IMR-90 (cell line): ENCODE results near the gene TRIM26. TPM values are rescaled to one million over a fixed set of nuclear protein-coding genes. Genes with fewer than 3 reads are reported as not detected.

Experiments
- ATAC-seq: fragments of 200-7000 bp; cut with Tn5 transposase; 2 replicates; pipeline ENCODE4 v1.9.1; 2020; ENCODE audit warnings: low read depth, mild to moderate bottlenecking, moderate library complexity
- BruUV-seq: library from RNA; stranded (reverse); fragments of 400-500 nt; replicated peaks from 2 replicates; lab custom pipeline; 2021; lab: Mats Ljungman, UMichigan
- CTCF ChIA-PET: fragments of 300-600 bp; formaldehyde crosslinking; extraction: SDS; loops from one replicate; lab custom pipeline; 2021; ENCODE audit warnings: antibody characterized with exemption; lab: Yijun Ruan, JAX
- POLR2A ChIA-PET: fragments of 300-600 bp; sonication (Branson Sonifier 250); formaldehyde crosslinking; loops from one replicate; lab custom pipeline; 2022; ENCODE audit warnings: antibody characterized with exemption; ENCODE audit not compliant: unreplicated experiment; lab: Charles Lee
- DNase-seq: peaks from one replicate; pipeline ENCODE4 v3.0.0; 2013
- H2AFZ ChIP-seq: replicated peaks from 2 replicates; pipeline ENCODE3; 2013; ENCODE audit warnings: low read length, mild to moderate bottlenecking; ENCODE audit not compliant: poor library complexity
- H2AK5ac ChIP-seq: 2 replicates; pipeline ENCODE4 v1.6.1; 2013; ENCODE audit warnings: low read depth, low read length, inconsistent platforms
- H2AK9ac ChIP-seq: replicated peaks from 2 replicates; pipeline ENCODE3; 2013; ENCODE audit warnings: mild to moderate bottlenecking, low read depth, low read length, moderate library complexity; ENCODE audit not compliant: poor library complexity
- H2BK120ac ChIP-seq: 2 replicates; pipeline ENCODE4 v1.6.1; 2013; ENCODE audit warnings: low read depth, low read length, inconsistent platforms
- H2BK15ac ChIP-seq: 3 replicates; pipeline ENCODE4 v1.6.1; 2013; ENCODE audit warnings: low read depth, low read length, inconsistent platforms
- H2BK20ac ChIP-seq: 2 replicates; pipeline ENCODE4 v1.6.1; 2013; ENCODE audit warnings: low read depth, mild to moderate bottlenecking, inconsistent platforms, low read length, moderate library complexity
- H2BK5ac ChIP-seq: 2 replicates; pipeline ENCODE4 v1.6.1; 2013; ENCODE audit warnings: mild to moderate bottlenecking, low read depth, low read length, inconsistent platforms; ENCODE audit not compliant: poor library complexity, severe bottlenecking
- H3K14ac ChIP-seq: replicated peaks from 2 replicates; pipeline ENCODE4 v1.6.1; 2013; ENCODE audit warnings: low read depth, low read length, inconsistent platforms
- H3K18ac ChIP-seq: 2 replicates; pipeline ENCODE4 v1.6.1; 2013; ENCODE audit warnings: low read depth, low read length, control low read depth
- H3K23ac ChIP-seq: 2 replicates; pipeline ENCODE4 v1.6.1; 2013; ENCODE audit warnings: low read depth, low read length, inconsistent platforms
- H3K27ac ChIP-seq: 2 replicates; pipeline ENCODE4 v1.5.1; 2013; ENCODE audit warnings: mild to moderate bottlenecking, control low read depth, low read length; ENCODE audit not compliant: insufficient read depth
- H3K27me3 ChIP-seq: 2 replicates; pipeline ENCODE4 v1.6.1; 2013; ENCODE audit warnings: low read length; ENCODE audit not compliant: control insufficient read depth, insufficient read depth
- H3K36me3 ChIP-seq: 2 replicates; pipeline ENCODE4 v1.6.1; 2013; ENCODE audit warnings: low read length, mixed read lengths; ENCODE audit not compliant: control insufficient read depth, insufficient read depth
- H3K4ac ChIP-seq: 2 replicates; pipeline ENCODE4 v1.6.1; 2013; ENCODE audit warnings: low read depth, low read length, inconsistent platforms
- H3K4me1 ChIP-seq: 2 replicates; pipeline ENCODE4 v1.6.1; 2013; ENCODE audit warnings: low read length, mixed read lengths; ENCODE audit not compliant: control insufficient read depth, insufficient read depth
- H3K4me2 ChIP-seq: 2 replicates; pipeline ENCODE4 v1.6.1; 2013; ENCODE audit warnings: low read depth, mild to moderate bottlenecking, control low read depth, low read length, moderate library complexity
- H3K4me3 ChIP-seq: 2 replicates; pipeline ENCODE4 v1.5.1; 2013; ENCODE audit warnings: low read depth, mild to moderate bottlenecking, control low read depth, low read length, moderate library complexity; ENCODE audit not compliant: insufficient read depth
- H3K56ac ChIP-seq: 2 replicates; pipeline ENCODE4 v1.6.1; 2013; ENCODE audit warnings: low read length, inconsistent platforms; ENCODE audit not compliant: insufficient read depth; ENCODE audit errors: extremely low read depth
- H3K79me1 ChIP-seq, 2 experiments: 2 replicates each; pipeline ENCODE4 v1.6.1; 2013; ENCODE audit warnings: low read length in 2 of 2, inconsistent platforms in 1 of 2, low read depth in 1 of 2
- H3K9ac ChIP-seq: 2 replicates; pipeline ENCODE4 v1.6.1; 2013; ENCODE audit warnings: low read depth, low read length, control low read depth
- H3K9me1 ChIP-seq: 2 replicates; pipeline ENCODE4 v1.6.1; 2013; ENCODE audit warnings: low read length, inconsistent platforms; ENCODE audit not compliant: insufficient read depth
- H3K9me3 ChIP-seq: 2 replicates; pipeline ENCODE4 v1.6.1; 2013; ENCODE audit warnings: low read length; ENCODE audit not compliant: control insufficient read depth, insufficient read depth
- H4K20me1 ChIP-seq: 2 replicates; pipeline ENCODE4 v1.6.1; 2013; ENCODE audit warnings: low read length, inconsistent platforms; ENCODE audit not compliant: insufficient read depth
- H4K5ac ChIP-seq: 2 replicates; pipeline ENCODE4 v1.6.1; 2013; ENCODE audit warnings: mild to moderate bottlenecking, low read depth, low read length, control low read depth
- H4K8ac ChIP-seq, 2 experiments: 2 replicates each; pipeline ENCODE4 v1.6.1; 2013; ENCODE audit warnings: low read depth in 2 of 2, low read length in 2 of 2, control low read depth in 1 of 2, inconsistent platforms in 1 of 2
- H4K91ac ChIP-seq: 2 replicates; pipeline ENCODE4 v1.6.1; 2013; ENCODE audit warnings: low read depth, low read length, inconsistent platforms; ENCODE audit not compliant: insufficient read depth
- BHLHE40 ChIP-seq: fragments of 150-350 bp; IDR thresholded peaks from 2 replicates; pipeline ENCODE4 v1.6.1; 2016; ENCODE audit warnings: mild to moderate bottlenecking, low read depth, low read length
- CEBPB ChIP-seq: IDR thresholded peaks from 2 replicates; pipeline ENCODE4 v1.6.1; 2012; ENCODE audit warnings: low read depth, low read length, improper control_type of control experiment
- CHD1 ChIP-seq: IDR thresholded peaks from 2 replicates; pipeline ENCODE4 v1.6.1; 2012; ENCODE audit warnings: low read depth, low read length, improper control_type of control experiment
- CTCF ChIP-seq: conservative IDR thresholded peaks from 2 replicates; pipeline ENCODE4 v1.5.1; 2012; ENCODE audit warnings: mild to moderate bottlenecking, low read depth, low read length, improper control_type of control experiment
- ELK1 ChIP-seq: fragments of 150-350 bp; IDR thresholded peaks from 2 replicates; pipeline ENCODE4 v1.6.1; 2016; ENCODE audit warnings: low read depth, mild to moderate bottlenecking, low read length, moderate library complexity, borderline replicate concordance
- FOS ChIP-seq: fragments of 150-350 bp; IDR thresholded peaks from 2 replicates; pipeline ENCODE4 v1.6.1; 2016; ENCODE audit warnings: low read depth, low read length
- MAFK ChIP-seq: IDR thresholded peaks from 2 replicates; pipeline ENCODE4 v1.6.1; 2012; ENCODE audit warnings: low read depth, low read length, improper control_type of control experiment
- MAZ ChIP-seq: IDR thresholded peaks from 2 replicates; pipeline ENCODE4 v1.6.1; 2012; ENCODE audit warnings: low read depth, mild to moderate bottlenecking, low read length, improper control_type of control experiment, moderate library complexity, borderline replicate concordance
- NFE2L2 ChIP-seq: fragments of 150-350 bp; IDR thresholded peaks from 2 replicates; pipeline ENCODE4 v1.6.1; 2016; ENCODE audit warnings: low read depth, mild to moderate bottlenecking, low read length
- POLR2A ChIP-seq: IDR thresholded peaks from 2 replicates; pipeline ENCODE4 v1.6.1; 2012; ENCODE audit warnings: mild to moderate bottlenecking, low read depth, low read length
- RAD21 ChIP-seq: IDR thresholded peaks from 2 replicates; pipeline ENCODE4 v1.6.1; 2012; ENCODE audit warnings: low read length, improper control_type of control experiment
- RCOR1 ChIP-seq: IDR thresholded peaks from 2 replicates; pipeline ENCODE4 v1.6.1; 2012; ENCODE audit warnings: mild to moderate bottlenecking, low read length, improper control_type of control experiment; ENCODE audit not compliant: insufficient replicate concordance
- RFX5 ChIP-seq: IDR thresholded peaks from 2 replicates; pipeline ENCODE4 v1.8.0; 2012; ENCODE audit warnings: low read depth, mild to moderate bottlenecking, low read length, moderate library complexity
- SMC3 ChIP-seq: fragments of 150-350 bp; IDR thresholded peaks from 2 replicates; pipeline ENCODE4 v1.6.1; 2016; ENCODE audit warnings: low read depth, mild to moderate bottlenecking, antibody characterized with exemption, low read length, moderate library complexity
- WGBS, 2 experiments: methylation state at CpG; one replicate each; pipeline versions ENCODE4 v1.1.5 to v1.1.7; 2013; ENCODE audit warnings: missing lambda C conversion rate in 2 of 2; ENCODE audit not compliant: insufficient read length in 1 of 2; ENCODE audit errors: extremely low coverage in 2 of 2; 5-methylcytosine and 5-hydroxymethylcytosine counted together
- dilution Hi-C: fragments of 300-500 bp; cut with HindIII; formaldehyde crosslinking; loops from one replicate; pipeline ENCODE4 v1.14.3; 2018; ENCODE audit warnings: low sequenced_read_pairs; ENCODE audit not compliant: unreplicated experiment
- in situ Hi-C: fragments of 300-500 bp; cut with MboI; formaldehyde crosslinking; loops from 3 replicates; pipeline ENCODE4 v1.14.3; 2019; ENCODE audit warnings: low sequenced_read_pairs, inconsistent platforms, mixed read lengths
- intact Hi-C: fragments of 100-400 bp; cut with micrococcal nuclease; formaldehyde crosslinking; loops from 2 replicates; pipeline ENCODE4 v1.10.0; 2022
- polyA plus RNA-seq, 3 experiments: library from polyadenylated mRNA; depleted of rRNA; stranded (reverse); fragments of >200 nt; gene quantifications; 2 replicates each; pipeline ENCODE4 v1.2.3, GENCODE V29; 2012; ENCODE audit warnings: low replicate concordance in 1 of 3
- total RNA-seq: library from RNA; depleted of rRNA; stranded (reverse); fragments of >200 nt; gene quantifications from 2 replicates; pipeline ENCODE4 v1.2.3, GENCODE V29; 2012

Gene TRIM26
- total and polyA plus RNA-seq, 2 of the 4 experiments (the other 2 are of a cell fraction): 22.6 to 23.8 TPM

- H3K27me3 ChIP-seq: peaks cover 31% of the 10 kb centered on the region
- no peak overlapping the region for H3K4me3 ChIP-seq
- no peak overlapping the region for H2AFZ ChIP-seq
- H3K14ac ChIP-seq: no peak overlapping the region
- no peak overlapping the region for H3K56ac ChIP-seq
- H3K18ac ChIP-seq: no peak overlapping the region
- TF ChIP-seq MAZ (no peak), NFE2L2 (no peak), CEBPB (no peak), FOS (no peak), RFX5 (no peak), POLR2A (no peak), BHLHE40 (no peak), ELK1 (no peak), CHD1 (no peak), MAFK (no peak), SMC3 (no peak), CTCF (no peak), RAD21 (no peak), RCOR1 (no peak)
- no peaks in the 10 kb centered on the region for H4K20me1 ChIP-seq
- H2BK15ac ChIP-seq: no peak overlapping the region
- no peaks in the 10 kb centered on the region for H3K9me3 ChIP-seq
- no peak for ATAC-seq
- H2BK20ac ChIP-seq: no peak overlapping the region
- dilution Hi-C loops: no loop called here
- H3K4me2 ChIP-seq: no peak overlapping the region
- H3K9ac ChIP-seq: no peak overlapping the region
- no peaks in the 10 kb centered on the region for H3K4me1 ChIP-seq
- H3K23ac ChIP-seq: no peak overlapping the region
- H3K27ac ChIP-seq: no peak overlapping the region
- no peak overlapping the region for H2AK9ac ChIP-seq
- H2AK5ac ChIP-seq: no peak overlapping the region
- no TSS peak for BruUV-seq
- 73% methylated on average over 7 of the region's 10 CpGs; no CpG with 5 or more reads in 1 of the 2 experiments for WGBS, 2 experiments
- H3K4ac ChIP-seq: no peak overlapping the region
- ChIA-PET CTCF (no interaction called here), POLR2A (no interaction called here)
- DNase-seq: peak; percentile 8
- no peaks in the 10 kb centered on the region for H3K9me1 ChIP-seq
- no peaks in the 10 kb centered on the region for H3K36me3 ChIP-seq
- no peak overlapping the region for H4K91ac ChIP-seq
- no peak overlapping the region for H2BK120ac ChIP-seq
- H4K5ac ChIP-seq: no peak overlapping the region
- intact Hi-C loops: no loop called here
- H2BK5ac ChIP-seq: no peak overlapping the region
- H3K79me1 ChIP-seq: no peaks in the 10 kb centered on the region
- in situ Hi-C loops: no loop called here
- no peak overlapping the region for H4K8ac ChIP-seq
Observed at GRCh38 chr6:30150671-30151395, 62.4 kb downstream of the TRIM26 start.
